Transverse colon (tissue), 4 donors: ENCODE data around the gene EPS8L3. TPM values are rescaled to one million over a fixed set of nuclear protein-coding genes. Genes with fewer than 3 reads are reported as not detected.
A peak's percentile ranks its signal among the peaks of the same experiment; 100 is the strongest.

ENCODE experiments used
- DNase-seq: peaks from one replicate; pipeline ENCODE4 v3.0.0-alpha.2; 2019
- H3K27ac ChIP-seq, 4 donors: fragments of 200-600 bp; sonication (generic); 2 replicates each; pipeline ENCODE4 v1.5.1; 2016 to 2018; ENCODE audit warnings: inconsistent platforms in 4 of 4
- H3K27me3 ChIP-seq: fragments of 200-600 bp; sonication (generic); 2 replicates; pipeline ENCODE4 v1.5.1; 2017; ENCODE audit warnings: inconsistent platforms
- H3K36me3 ChIP-seq, 4 donors: fragments of 200-600 bp; sonication (generic); 2 replicates each; pipeline ENCODE4 v1.5.1; 2017 to 2019; ENCODE audit warnings: inconsistent platforms in 4 of 4
- H3K4me1 ChIP-seq, 4 donors: fragments of 200-600 bp; sonication (generic); 2 replicates each; pipeline ENCODE4 v1.5.1; 2017 to 2020; ENCODE audit warnings: inconsistent platforms in 4 of 4
- H3K4me3 ChIP-seq, 4 donors: fragments of 200-600 bp; sonication (generic); 1 replicate in 1 of 4; 2 replicates in 3 of 4; pipeline versions ENCODE4 v1.5.1 to v1.6.1; 2017 to 2019; ENCODE audit warnings: inconsistent platforms in 4 of 4
- H3K9me3 ChIP-seq, 2 donors: fragments of 200-600 bp; sonication (generic); 2 replicates each; pipeline ENCODE4 v1.5.1; 2017 to 2019; ENCODE audit warnings: inconsistent platforms in 2 of 2
- CTCF ChIP-seq, 5 experiments: fragments of 200-600 bp in 3 of 5; fragments of 450-650 bp in 2 of 5; sonication (generic) in 3 of 5; IDR thresholded peaks; 1 replicate in 2 of 5; 2 replicates in 3 of 5; pipeline ENCODE4 v1.5.1; 2016 to 2017; ENCODE audit warnings: antibody characterized with exemption in 5 of 5, inconsistent platforms in 3 of 5, mild to moderate bottlenecking in 2 of 5, moderate library complexity in 1 of 5
- EP300 ChIP-seq: sonication (generic); formaldehyde crosslinking; IDR thresholded peaks from one replicate; pipeline ENCODE4 v1.6.1; 2017; ENCODE audit warnings: antibody characterized with exemption, low read depth
- POLR2A ChIP-seq: fragments of 450-650 bp; IDR thresholded peaks from one replicate; pipeline ENCODE4 v1.6.1; 2016; ENCODE audit warnings: antibody characterized with exemption, mild to moderate bottlenecking, moderate library complexity
- POLR2AphosphoS5 ChIP-seq, 3 donors: sonication (generic); formaldehyde crosslinking; IDR thresholded peaks; one replicate each; pipeline ENCODE4 v1.6.1; 2016; ENCODE audit warnings: antibody characterized with exemption in 3 of 3
- WGBS, 2 donors: methylation state at CpG; one replicate each; pipeline ENCODE4 v1.1.5; 2018; ENCODE audit warnings: low coverage in 1 of 2; 5-methylcytosine and 5-hydroxymethylcytosine counted together
- in situ Hi-C, 4 donors: fragments of 200-750 bp; cut with MboI; loops; one replicate each; pipeline versions ENCODE4 v1.15.0 to v1.15.1; 2017; ENCODE audit warnings: low sequenced_read_pairs in 3 of 4, low pct_ligation_motif_present in 1 of 4, low pct_unique_long_range_greater_than_20kb in 1 of 4
- intact Hi-C: fragments of 100-400 bp; cut with DNase I; formaldehyde crosslinking; loops from one replicate; pipeline ENCODE4 v1.15.1; 2023; ENCODE audit warnings: low total_unique reads
- total RNA-seq, 4 donors: library from RNA; depleted of rRNA; stranded (reverse); fragments of >200 nt; gene quantifications; one replicate each; pipeline ENCODE4 v1.1.0, GENCODE V29; 2016

EPS8L3 gene
- total RNA-seq, 4 donors from 2014 or later = 228 to 468 (median 363) TPM

GRCh38 chr1:109776911-109777310 is 13.2 kb upstream of the EPS8L3 start:
- Histone ChIP-seq H3K9me3 (peaks cover 0 to 4% of the 10 kb centered on the region in 2 donors), H3K27me3 (no peaks in the 10 kb centered on the region), H3K4me3 (no peak overlapping the region), H3K36me3 (no peaks in the 10 kb centered on the region), H3K27ac (peak overlapping the region; percentile 42 to 57 (median 54)), H3K4me1 (peaks cover 0 to 7% (median 2%) of the 10 kb centered on the region in 4 donors)
- intact Hi-C loops = no loop called here
- DNase-seq = peak; percentile 87
- WGBS, 2 donors = 23% methylated on average over 4 of the region's 4 CpGs; no CpG with 5 or more reads in 1 of the 2 donors
- in situ Hi-C loops = loop anchor here (5.0 to 25.0 kb wide), 6 partner anchors 122 to 232 kb away; partner anchors contain the start of genes AHCYL1 (in 2 of the 4), GNAI3 (in 2 of the 4), CSF1 (in 1 of the 4) and GSTM4 (in 1 of the 4)
- peak in 1 of 3 donors; percentile 29 for TF ChIP-seq POLR2AphosphoS5 (IDR thresholded peaks at IDR 0.05)
- TF ChIP-seq CTCF (IDR thresholded peaks at IDR 0.05) = peak; percentile 96 to 99 (median 98)
- TF ChIP-seq EP300 = no peak

DNA sequence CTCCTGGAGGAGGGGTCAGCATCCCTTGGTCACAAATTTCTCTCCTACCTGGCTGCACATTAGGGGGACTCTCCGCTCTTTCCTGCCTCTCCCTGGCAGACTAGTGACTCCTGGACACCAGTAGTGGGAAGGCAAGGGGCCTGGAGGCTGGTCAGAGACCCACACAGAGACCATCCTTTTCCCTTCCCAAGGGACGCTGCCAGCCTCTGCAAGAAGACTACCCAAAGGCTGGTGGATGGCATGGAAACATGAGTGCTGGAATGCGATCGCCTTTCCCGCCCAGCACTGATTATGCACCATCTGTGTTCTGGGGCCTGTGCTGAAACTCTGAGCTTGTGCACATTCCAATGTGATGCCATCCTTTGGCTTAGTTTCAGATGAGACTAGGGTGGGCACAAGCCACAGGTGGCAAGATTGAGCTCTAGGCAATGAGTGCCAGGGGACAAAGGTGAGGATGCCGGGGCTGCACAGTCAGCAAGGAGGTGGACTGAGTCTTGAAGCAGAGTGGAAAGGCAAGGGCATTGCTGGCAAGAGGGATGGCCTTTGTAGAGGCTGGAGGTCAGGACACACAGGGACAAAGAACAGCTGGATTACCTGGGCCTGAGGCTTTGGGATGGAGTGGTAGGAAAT is 12.6 kb upstream of the EPS8L3 start:
- in situ Hi-C loops = loop anchor here (5.0 to 25.0 kb wide), 6 partner anchors 122 to 232 kb away; partner anchors contain the start of genes AHCYL1 (in 2 of the 4), GNAI3 (in 2 of the 4), CSF1 (in 1 of the 4) and GSTM4 (in 1 of the 4)
- Histone ChIP-seq H3K4me1 (peaks cover 0 to 7% (median 4%) of the 10 kb centered on the region in 4 donors), H3K36me3 (no peaks in the 10 kb centered on the region), H3K9me3 (peaks cover 0 to 4% of the 10 kb centered on the region in 2 donors), H3K4me3 (no peak overlapping the region), H3K27me3 (no peaks in the 10 kb centered on the region), H3K27ac (no peak overlapping the region)
- intact Hi-C loops = no loop called here
- WGBS, 2 donors = 79% methylated on average over 6 of the region's 6 CpGs; no CpG with 5 or more reads in 1 of the 2 donors
- DNase-seq = peak; percentile 5
- no peak for TF ChIP-seq CTCF (IDR thresholded peaks at IDR 0.05)
- TF ChIP-seq EP300 = no peak
- TF ChIP-seq POLR2A = no peak
- TF ChIP-seq POLR2AphosphoS5 (IDR thresholded peaks at IDR 0.05) = no peak

GRCh38 chr1:109775398-109775797 is 11.7 kb upstream of the EPS8L3 start:
- H3K4me1 ChIP-seq = peaks cover 0 to 7% (median 4%) of the 10 kb centered on the region in 4 donors
- no peaks in the 10 kb centered on the region for H3K27me3 ChIP-seq
- DNase-seq = peak; percentile 5
- intact Hi-C loops (loop anchor here (1.0 kb wide), 1 partner anchor 209 kb away; the partner anchor contains the start of gene AHCYL1), in situ Hi-C loops (loop anchor here (5.0 to 25.0 kb wide), 6 partner anchors 121 to 231 kb away; partner anchors contain the start of genes AHCYL1 (in 2 of the 4), GNAI3 (in 2 of the 4), CSF1 (in 1 of the 4) and GSTM4 (in 1 of the 4))
- H3K9me3 ChIP-seq = no peaks in the 10 kb centered on the region
- no peak overlapping the region for H3K4me3 ChIP-seq
- 46 to 80% methylated on average over 1 of the region's 1 CpG for WGBS, 2 donors
- no peak overlapping the region for H3K27ac ChIP-seq
- TF ChIP-seq EP300 (no peak), POLR2AphosphoS5 (IDR thresholded peaks at IDR 0.05) (no peak), CTCF (IDR thresholded peaks at IDR 0.05) (no peak), POLR2A (no peak)
- no peaks in the 10 kb centered on the region for H3K36me3 ChIP-seq

GRCh38 chr1:109773900-109774485 is 10.3 kb upstream of the EPS8L3 start:
- H3K27ac ChIP-seq = no peak overlapping the region
- intact Hi-C loops (loop anchor here (1.0 to 5.0 kb wide), 3 partner anchors 26 to 233 kb away; no protein-coding TSS in a partner anchor), in situ Hi-C loops (loop anchor here (5.0 to 10.0 kb wide), 5 partner anchors 119 to 229 kb away; partner anchors contain the start of genes GNAI3 (in 4 of the 4) and GSTM4 (in 1 of the 4))
- H3K9me3 ChIP-seq = no peaks in the 10 kb centered on the region
- peak; percentile 7 for DNase-seq
- TF ChIP-seq POLR2A (no peak), EP300 (no peak), CTCF (IDR thresholded peaks at IDR 0.05) (peak in 1 of 5 experiments; percentile 3)
- no peaks in the 10 kb centered on the region for H3K36me3 ChIP-seq
- H3K4me3 ChIP-seq = no peak overlapping the region
- 35% methylated on average over 6 of the region's 6 CpGs; no CpG with 5 or more reads in 1 of the 2 donors for WGBS, 2 donors
- peaks cover 0 to 7% (median 4%) of the 10 kb centered on the region in 4 donors for H3K4me1 ChIP-seq
- no peaks in the 10 kb centered on the region for H3K27me3 ChIP-seq
